Neural progenitor cell (in vitro differentiated cells): ENCODE results near the gene CDK8.

Experiments
- EZH2phosphoT487 ChIP-seq: fragments of 200-600 bp; sonication (generic); IDR thresholded peaks from 2 replicates; pipeline ENCODE4 v1.6.1; 2017; ENCODE audit warnings: antibody characterized with exemption
- TF ChIP-seq, protein P1 (sequence below): fragments of 200-600 bp; sonication (generic); IDR thresholded peaks from 2 replicates; pipeline ENCODE4 v1.5.1; 2017; ENCODE audit warnings: antibody characterized with exemption, mild to moderate bottlenecking

DNA sequence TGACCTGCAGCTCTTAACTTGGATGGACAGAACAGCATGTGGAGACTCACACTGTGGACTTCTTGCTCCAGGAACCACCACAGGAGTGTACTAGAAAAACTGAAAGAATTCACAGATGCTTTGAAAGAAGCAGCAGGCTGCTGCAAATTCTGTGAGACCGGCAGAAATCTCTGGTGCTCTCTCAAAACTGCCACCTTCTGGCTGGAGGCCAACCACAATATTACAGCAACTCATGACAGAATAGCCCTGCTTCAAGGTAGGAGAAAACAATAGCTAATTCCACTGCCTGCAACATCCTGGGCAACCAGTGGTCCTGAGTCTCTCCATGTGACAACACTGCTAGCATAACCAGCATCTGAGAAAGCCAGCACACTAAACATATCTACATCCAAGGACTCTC lies 26.9 kb downstream of the CDK8 start:
- TF ChIP-seq, protein P1, sequence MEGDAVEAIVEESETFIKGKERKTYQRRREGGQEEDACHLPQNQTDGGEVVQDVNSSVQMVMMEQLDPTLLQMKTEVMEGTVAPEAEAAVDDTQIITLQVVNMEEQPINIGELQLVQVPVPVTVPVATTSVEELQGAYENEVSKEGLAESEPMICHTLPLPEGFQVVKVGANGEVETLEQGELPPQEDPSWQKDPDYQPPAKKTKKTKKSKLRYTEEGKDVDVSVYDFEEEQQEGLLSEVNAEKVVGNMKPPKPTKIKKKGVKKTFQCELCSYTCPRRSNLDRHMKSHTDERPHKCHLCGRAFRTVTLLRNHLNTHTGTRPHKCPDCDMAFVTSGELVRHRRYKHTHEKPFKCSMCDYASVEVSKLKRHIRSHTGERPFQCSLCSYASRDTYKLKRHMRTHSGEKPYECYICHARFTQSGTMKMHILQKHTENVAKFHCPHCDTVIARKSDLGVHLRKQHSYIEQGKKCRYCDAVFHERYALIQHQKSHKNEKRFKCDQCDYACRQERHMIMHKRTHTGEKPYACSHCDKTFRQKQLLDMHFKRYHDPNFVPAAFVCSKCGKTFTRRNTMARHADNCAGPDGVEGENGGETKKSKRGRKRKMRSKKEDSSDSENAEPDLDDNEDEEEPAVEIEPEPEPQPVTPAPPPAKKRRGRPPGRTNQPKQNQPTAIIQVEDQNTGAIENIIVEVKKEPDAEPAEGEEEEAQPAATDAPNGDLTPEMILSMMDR, result no peak
- TF ChIP-seq EZH2phosphoT487, result no peak
